ENCODE data around the gene GH1. TPM values are rescaled to one million over a fixed set of nuclear protein-coding genes. Genes with fewer than 3 reads are reported as not detected.
A peak's percentile ranks its signal among the peaks of the same experiment; 100 is the strongest.
"Not testable (repeated sequence)": the region's sequence is repeated elsewhere in the genome, so short reads cannot be mapped to it uniquely, and the experiment has no call there.

Gene GH1
- total and polyA plus RNA-seq, 9 of the 15 experiments (the other 6 are each of a cell fraction or from before 2014, with no cell fraction given) = not detected

DNA sequence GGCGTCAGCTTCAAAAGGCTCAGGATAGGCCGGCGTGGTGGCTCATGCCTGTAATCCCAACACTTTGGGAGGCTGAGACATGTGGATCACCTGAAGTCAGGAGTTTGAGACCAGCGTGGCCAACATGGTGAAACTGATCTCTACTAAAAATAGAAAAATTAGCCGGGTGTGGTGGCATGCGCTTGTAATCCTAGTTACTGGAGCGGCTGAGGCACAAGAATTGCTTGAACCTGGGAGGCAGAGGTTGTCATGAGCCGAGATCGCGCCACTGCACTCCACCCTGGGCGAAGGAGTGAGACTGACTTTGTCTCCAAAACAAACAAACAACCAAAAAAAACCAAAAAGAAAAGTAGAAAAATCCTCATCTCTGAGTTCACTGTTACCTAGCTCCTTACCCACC lies 33.5 kb downstream of the GH1 start:
- H3K9ac ChIP-seq (ENCODE audit: insufficient read depth in 1 of 2, low read depth in 2 of 2, low read length in 2 of 2); H3K36me3 ChIP-seq (ENCODE audit: control insufficient read depth, insufficient read depth, low read length); H3K4me1 ChIP-seq (replicated peaks in 1 of 2; ENCODE audit: control insufficient read depth in 2 of 2, insufficient read depth in 2 of 2, low read length in 2 of 2); FAIRE-seq; H3K4me3 ChIP-seq; H3K9me3 ChIP-seq (replicated peaks; ENCODE audit: control insufficient read depth, insufficient read depth, low read depth, low read length); H3K27ac ChIP-seq (ENCODE audit: extremely low read depth, low read depth, low read length); DNase-seq (ENCODE audit: extremely low read depth in 1 of 4, low spot score in 3 of 4); intact Hi-C loops (cut with micrococcal nuclease); in situ Hi-C loops (cut with MboI); POLR2A ChIA-PET; H2AFZ ChIP-seq (ENCODE audit: low read depth, low read length); H3K4me2 ChIP-seq (ENCODE audit: insufficient read depth, low read length); H3K79me2 ChIP-seq (ENCODE audit: control insufficient read depth, insufficient read depth, low read length); H4K20me1 ChIP-seq (replicated peaks; ENCODE audit: control insufficient read depth, insufficient read depth, low read length); BruUV-seq (replicated peaks); ATAC-seq; H3K9me1 ChIP-seq (ENCODE audit: control insufficient read depth, insufficient read depth, low read length); CTCF ChIA-PET (ENCODE audit: low intra/inter-chr PET ratio): not testable (repeated sequence)
- peaks cover 2 to 19% of the 10 kb centered on the region in 2 experiments; a peak in 3 of 5 replicates for H3K27me3 ChIP-seq (ENCODE audit: control insufficient read depth in 2 of 2, insufficient read depth in 2 of 2, low read length in 2 of 2)
- WGBS (ENCODE audit: insufficient coverage, low coverage, missing lambda C conversion rate) = 2% methylated on average over 10 of the region's 11 CpGs

DNA sequence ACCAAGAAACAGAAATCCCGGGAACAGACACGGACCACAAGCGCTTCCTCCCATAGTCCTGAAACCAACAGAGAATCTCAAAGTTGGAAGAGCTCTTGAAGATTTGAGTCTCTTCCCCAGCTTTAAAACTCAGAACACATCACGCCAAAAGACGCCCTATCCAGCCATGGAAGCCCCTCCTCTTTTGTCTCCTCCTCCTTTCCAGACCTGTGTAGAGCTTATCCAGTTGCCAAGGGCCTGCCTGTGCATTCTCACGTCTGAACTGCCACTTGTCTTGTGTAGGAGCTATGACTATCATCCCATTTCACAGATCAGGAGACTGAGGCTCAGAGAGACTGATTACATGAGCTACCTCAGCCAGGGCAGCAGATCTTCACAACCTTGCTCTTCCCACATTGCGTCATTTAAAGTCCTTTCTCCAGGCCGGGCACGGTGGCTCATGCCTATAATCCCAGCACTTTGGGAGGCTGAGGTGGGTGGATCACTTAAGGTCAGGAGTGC lies 36.0 kb downstream of the GH1 start:
- peaks cover 5 to 32% of the 10 kb centered on the region in 2 experiments; a peak in 3 of 5 replicates for H3K27me3 ChIP-seq (ENCODE audit: control insufficient read depth in 2 of 2, insufficient read depth in 2 of 2, low read length in 2 of 2)
- H3K4me1 ChIP-seq (replicated peaks in 1 of 2; ENCODE audit: control insufficient read depth in 2 of 2, insufficient read depth in 2 of 2, low read length in 2 of 2); H4K20me1 ChIP-seq (replicated peaks; ENCODE audit: control insufficient read depth, insufficient read depth, low read length); in situ Hi-C loops (cut with MboI); H3K79me2 ChIP-seq (ENCODE audit: control insufficient read depth, insufficient read depth, low read length); BruUV-seq (replicated peaks); H2AFZ ChIP-seq (ENCODE audit: low read depth, low read length); H3K4me3 ChIP-seq; H3K27ac ChIP-seq (ENCODE audit: extremely low read depth, low read depth, low read length); H3K9me3 ChIP-seq (replicated peaks; ENCODE audit: control insufficient read depth, insufficient read depth, low read depth, low read length); intact Hi-C loops (cut with micrococcal nuclease); H3K9ac ChIP-seq (ENCODE audit: insufficient read depth in 1 of 2, low read depth in 2 of 2, low read length in 2 of 2); H3K36me3 ChIP-seq (ENCODE audit: control insufficient read depth, insufficient read depth, low read length); H3K9me1 ChIP-seq (ENCODE audit: control insufficient read depth, insufficient read depth, low read length); FAIRE-seq: not testable (repeated sequence)
- ChIA-PET CTCF (ENCODE audit: low intra/inter-chr PET ratio) (interaction anchor here (0.6 kb wide), 1 partner anchor 133 kb away, joined by 3 read pairs; no protein-coding TSS in a partner anchor), POLR2A (interaction anchor here (1.2 kb wide), 1 partner anchor 17 kb away, joined by 4 read pairs; no protein-coding TSS in a partner anchor)
- H3K4me2 ChIP-seq (ENCODE audit: insufficient read depth, low read length) = 0 out of 2 replicates have a peak overlapping the region, but pooled peaks have one; percentile 6
- DNase-seq (ENCODE audit: extremely low read depth in 1 of 4, low spot score in 3 of 4) = peak in 2 of 4 experiments; percentile 15 to 30
- WGBS (ENCODE audit: insufficient coverage, low coverage, missing lambda C conversion rate) = 22% methylated on average over 7 of the region's 9 CpGs
- ATAC-seq = peak; percentile 54
- TF ChIP-seq BCOR (IDR thresholded peaks at IDR 0.05) (peak; percentile 73), RBM25 (IDR thresholded peaks at IDR 0.05; ENCODE audit: low read depth, low read length, severe bottlenecking) (peak; percentile 89), KDM1A (IDR thresholded peaks at IDR 0.05) (peak in 1 of 2 experiments; percentile 45; a peak in 1 of 4 replicates)

Measured in K562 (cell line).